ENCODE data around the gene ARHGEF12. TPM values are rescaled to one million over a fixed set of nuclear protein-coding genes. Genes with fewer than 3 reads are reported as not detected.
A peak's percentile ranks its signal among the peaks of the same experiment; 100 is the strongest.

ARHGEF12 gene
- total RNA-seq, 1 donor from 2014 or later, result 36.5 TPM

GRCh38 chr11:120316880-120317688, 19.1 kb upstream of the ARHGEF12 start:
- no peak overlapping the region for H3K4me3 ChIP-seq (ENCODE audit: low read depth, low read length)
- no peak for DNase-seq (ENCODE audit: low read depth)
- no peak for TF ChIP-seq CTCF (conservative IDR thresholded peaks at IDR 0.05; ENCODE audit: low read depth, low read length)

GRCh38 chr11:120317689-120318480, 18.3 kb upstream of the ARHGEF12 start:
- no peak overlapping the region for H3K4me3 ChIP-seq (ENCODE audit: low read depth, low read length)
- DNase-seq (ENCODE audit: low read depth), result no peak
- no peak for TF ChIP-seq CTCF (conservative IDR thresholded peaks at IDR 0.05; ENCODE audit: low read depth, low read length)

- DNase-seq (ENCODE audit: low read depth), result no peak
- no peak for TF ChIP-seq CTCF (conservative IDR thresholded peaks at IDR 0.05; ENCODE audit: low read depth, low read length)
- H3K4me3 ChIP-seq (ENCODE audit: low read depth, low read length), result no peak overlapping the region
These were observed 17.3 kb upstream of the ARHGEF12 start for GRCh38 chr11:120318906-120319305.

- peak within 1 kb of the TSS; percentile 73 for H3K4me3 ChIP-seq (ENCODE audit: low read depth, low read length)
- DNase-seq (ENCODE audit: low read depth), result no peak
- TF ChIP-seq CTCF (conservative IDR thresholded peaks at IDR 0.05; ENCODE audit: low read depth, low read length), result no peak
These were observed 11.0 kb upstream of the ARHGEF12 start, which contains the start of gene TLCD5 for GRCh38 chr11:120324932-120325810. Gene TLCD5 (plus strand): TSS chr11:120325299. CDS start chr11:120327442, 2,143 bp downstream.

- peak overlapping the region; percentile 73 for H3K4me3 ChIP-seq (ENCODE audit: low read depth, low read length)
- TF ChIP-seq CTCF (conservative IDR thresholded peaks at IDR 0.05; ENCODE audit: low read depth, low read length), result no peak
- DNase-seq (ENCODE audit: low read depth), result no peak
These were observed 10.0 kb upstream of the ARHGEF12 start for GRCh38 chr11:120326228-120326627.

GRCh38 chr11:120326845-120327281, 9.3 kb upstream of the ARHGEF12 start:
- DNase-seq (ENCODE audit: low read depth), result no peak
- TF ChIP-seq CTCF (conservative IDR thresholded peaks at IDR 0.05; ENCODE audit: low read depth, low read length), result no peak
- no peak overlapping the region for H3K4me3 ChIP-seq (ENCODE audit: low read depth, low read length)

Measured in epithelial cell of proximal tubule (primary cell).